ENCODE measurements around the gene RFX5.

Gene RFX5

GRCh38 chr1:151327223-151327902 is 19.7 kb downstream of the RFX5 start, which contains the start of gene PI4KB:
TSS of gene PI4KB (minus strand) at chr1:151327416. CDS start at chr1:151316481, 10,935 bp downstream.
- no peak for TF ChIP-seq CTCF (IDR thresholded peaks at IDR 0.05)
- Histone ChIP-seq H3K4me1 (ENCODE audit: control insufficient read depth in 1 of 2, insufficient read depth in 1 of 2, low read depth in 1 of 2, low read length in 1 of 2) (peaks cover 33 to 36% of the 10 kb centered on the region in 2 experiments), H3K4me3 (ENCODE audit: low read depth in 1 of 2, low read length in 1 of 2) (peak within 1 kb of the TSS; percentile 90 to 91), H3K36me3 (peaks cover 20% of the 10 kb centered on the region), H3K9me3 (no peaks in the 10 kb centered on the region), H3K27ac (peak within 1 kb of the TSS; percentile 93), H3K27me3 (no peaks in the 10 kb centered on the region)

GRCh38 chr1:151326619-151327222 is 20.3 kb downstream of the RFX5 start:
- peak overlapping the region; percentile 90 to 91 for H3K4me3 ChIP-seq (ENCODE audit: low read depth in 1 of 2, low read length in 1 of 2)
- H3K27ac ChIP-seq: peak overlapping the region; percentile 93
- no peaks in the 10 kb centered on the region for H3K9me3 ChIP-seq
- H3K4me1 ChIP-seq (ENCODE audit: control insufficient read depth in 1 of 2, insufficient read depth in 1 of 2, low read depth in 1 of 2, low read length in 1 of 2): peaks cover 33 to 36% of the 10 kb centered on the region in 2 experiments
- no peaks in the 10 kb centered on the region for H3K27me3 ChIP-seq
- no peak for TF ChIP-seq CTCF (IDR thresholded peaks at IDR 0.05)
- peaks cover 24% of the 10 kb centered on the region for H3K36me3 ChIP-seq

GRCh38 chr1:151325646-151326429 is 21.2 kb downstream of the RFX5 start:
- Histone ChIP-seq H3K27ac (peak overlapping the region; percentile 93), H3K4me1 (ENCODE audit: control insufficient read depth in 1 of 2, insufficient read depth in 1 of 2, low read depth in 1 of 2, low read length in 1 of 2) (peaks cover 33 to 36% of the 10 kb centered on the region in 2 experiments), H3K9me3 (no peaks in the 10 kb centered on the region), H3K4me3 (ENCODE audit: low read depth in 1 of 2, low read length in 1 of 2) (no peak overlapping the region), H3K36me3 (peaks cover 24% of the 10 kb centered on the region), H3K27me3 (no peaks in the 10 kb centered on the region)
- TF ChIP-seq CTCF (IDR thresholded peaks at IDR 0.05): no peak

GRCh38 chr1:151325231-151325630 is 21.8 kb downstream of the RFX5 start:
- H3K4me3 ChIP-seq (ENCODE audit: low read depth in 1 of 2, low read length in 1 of 2): no peak overlapping the region
- peak overlapping the region; percentile 93 for H3K27ac ChIP-seq
- no peaks in the 10 kb centered on the region for H3K9me3 ChIP-seq
- H3K36me3 ChIP-seq: peaks cover 26% of the 10 kb centered on the region
- no peaks in the 10 kb centered on the region for H3K27me3 ChIP-seq
- TF ChIP-seq CTCF (IDR thresholded peaks at IDR 0.05): no peak
- peaks cover 33 to 36% of the 10 kb centered on the region in 2 experiments for H3K4me1 ChIP-seq (ENCODE audit: control insufficient read depth in 1 of 2, insufficient read depth in 1 of 2, low read depth in 1 of 2, low read length in 1 of 2)

- Histone ChIP-seq H3K9me3 (no peaks in the 10 kb centered on the region), H3K27ac (peak overlapping the region; percentile 93), H3K36me3 (peaks cover 34% of the 10 kb centered on the region), H3K4me1 (ENCODE audit: control insufficient read depth in 1 of 2, insufficient read depth in 1 of 2, low read depth in 1 of 2, low read length in 1 of 2) (peaks cover 33 to 36% of the 10 kb centered on the region in 2 experiments), H3K4me3 (ENCODE audit: low read depth in 1 of 2, low read length in 1 of 2) (no peak overlapping the region), H3K27me3 (no peaks in the 10 kb centered on the region)
- TF ChIP-seq CTCF (IDR thresholded peaks at IDR 0.05): no peak
Observed at GRCh38 chr1:151324390-151324930, 22.6 kb downstream of the RFX5 start.

Measured in neutrophil (primary cell).